ENCODE data around the gene WHRN. TPM values are rescaled to one million over a fixed set of nuclear protein-coding genes. Genes with fewer than 3 reads are reported as not detected.

Gene WHRN
- total and polyA plus RNA-seq, 2 of the 13 experiments (the other 11 are each of a cell fraction or from before 2014, with no cell fraction given) = 2.3 to 5.3 TPM

- TF ChIP-seq ZNF709 (CRISPR knock-in tag; IDR thresholded peaks at IDR 0.05) (no peak), FOSL1 (CRISPR knock-in tag; IDR thresholded peaks at IDR 0.05; ENCODE audit: borderline replicate concordance) (no peak), KDM5B (CRISPR knock-in tag; IDR thresholded peaks at IDR 0.05; ENCODE audit: borderline replicate concordance) (peak; percentile 56; the same call in 1 of the 2 replicates), SIN3A (IDR thresholded peaks at IDR 0.05; ENCODE audit: borderline replicate concordance, low read depth, low read length) (peak; percentile 87; the same call in 1 of the 2 replicates), CBX5 (CRISPR knock-in tag; IDR thresholded peaks at IDR 0.05; ENCODE audit: borderline replicate concordance) (no peak), ZBTB20 (CRISPR knock-in tag; IDR thresholded peaks at IDR 0.05; ENCODE audit: borderline replicate concordance, low read depth) (no peak), TAF15 (IDR thresholded peaks at IDR 0.05; ENCODE audit: low read depth, low read length, poor library complexity, severe bottlenecking) (no peak), RBM39 (IDR thresholded peaks at IDR 0.05; ENCODE audit: low read depth, low read length, poor library complexity, severe bottlenecking) (no peak), ZNF629 (CRISPR knock-in tag; conservative IDR thresholded peaks at IDR 0.05) (no peak), CBX1 (IDR thresholded peaks at IDR 0.05; ENCODE audit: low read depth) (no peak), TARDBP (CRISPR knock-in tag; IDR thresholded peaks at IDR 0.05) (no peak), ZNF790 (CRISPR knock-in tag; IDR thresholded peaks at IDR 0.05; ENCODE audit: borderline replicate concordance) (no peak), ZBTB40 (IDR thresholded peaks at IDR 0.05) (no peak), ZBTB40 (CRISPR knock-in tag; IDR thresholded peaks at IDR 0.05) (peak; percentile 30; the same call in 1 of the 2 replicates), WIZ (CRISPR knock-in tag; IDR thresholded peaks at IDR 0.05) (no peak), LCORL (IDR thresholded peaks at IDR 0.05) (no peak), LCORL (CRISPR knock-in tag; IDR thresholded peaks at IDR 0.05) (peak; percentile 50; the same call in 1 of the 2 replicates), THAP11 (CRISPR knock-in tag; IDR thresholded peaks at IDR 0.05) (0 out of 2 replicates have a peak, but pooled peaks have one; percentile 31), HOMEZ (CRISPR knock-in tag; IDR thresholded peaks at IDR 0.05; ENCODE audit: low read depth) (no peak), JUN (CRISPR knock-in tag; IDR thresholded peaks at IDR 0.05) (no peak)
These were observed at the start of gene WHRN (continued) for GRCh38 chr9:114505187-114506081.

Data from HepG2 (cell line).